Measurements from ENCODE around the gene E2F7.

E2F7 gene

GRCh38 chr12:77062846-77063461 lies 2.4 kb downstream of the E2F7 start:
- no peak for DNase-seq

GRCh38 chr12:77062396-77062795 lies 3.0 kb downstream of the E2F7 start:
- no peak for DNase-seq

- DNase-seq = no peak
Observed at GRCh38 chr12:77060883-77061240, 4.5 kb downstream of the E2F7 start.

- DNase-seq = no peak
Observed at GRCh38 chr12:77060136-77060882, 5.1 kb downstream of the E2F7 start.

- no peak for DNase-seq
Observed at GRCh38 chr12:77058740-77059139, 6.6 kb downstream of the E2F7 start.

GRCh38 chr12:77054851-77055250 lies 10.5 kb downstream of the E2F7 start:
- no peak for DNase-seq

- no peak for DNase-seq
Observed at GRCh38 chr12:77053259-77053658, 12.1 kb downstream of the E2F7 start.

GRCh38 chr12:77049767-77050353 lies 15.5 kb downstream of the E2F7 start:
- peak; percentile 63 for DNase-seq

GRCh38 chr12:77047341-77048109 lies 17.8 kb downstream of the E2F7 start:
- no peak for DNase-seq

GRCh38 chr12:77046468-77046867 lies 18.9 kb downstream of the E2F7 start:
- DNase-seq = no peak

- no peak for DNase-seq
Observed at GRCh38 chr12:77045183-77045582, 20.2 kb downstream of the E2F7 start.

- DNase-seq = no peak
Observed at GRCh38 chr12:77044721-77045120, 20.6 kb downstream of the E2F7 start.

- DNase-seq = no peak
Observed at GRCh38 chr12:77042833-77043232, 22.5 kb downstream of the E2F7 start.

GRCh38 chr12:77040231-77040630 lies 25.1 kb downstream of the E2F7 start:
- DNase-seq = no peak

- no peak for DNase-seq
Observed at GRCh38 chr12:77035226-77035625, 30.1 kb downstream of the E2F7 start.

- DNase-seq = peak; percentile 10
Observed at GRCh38 chr12:77033658-77034536, 31.5 kb downstream of the E2F7 start.

GRCh38 chr12:77032406-77032805 lies 33.0 kb downstream of the E2F7 start:
- peak; percentile 64 for DNase-seq

GRCh38 chr12:77031745-77032144 lies 33.6 kb downstream of the E2F7 start:
- peak; percentile 30 for DNase-seq

- DNase-seq = no peak
Observed at GRCh38 chr12:77025782-77026314, 39.5 kb downstream of the E2F7 start.

GRCh38 chr12:77023501-77023900 lies 41.9 kb downstream of the E2F7 start:
- DNase-seq = no peak

GRCh38 chr12:77019920-77020319 lies 45.4 kb downstream of the E2F7 start:
- DNase-seq = no peak

GRCh38 chr12:77016606-77017005 lies 48.8 kb downstream of the E2F7 start:
- DNase-seq = no peak

Measured in activated CD4-positive, alpha-beta T cell treated with anti-CD3 and anti-CD28 coated beads, Interleukin-2, amount 50 U/mL, for 16 hours (primary cell).